ENCODE measurements around the gene PDE12. TPM values are rescaled to one million over a fixed set of nuclear protein-coding genes. Genes with fewer than 3 reads are reported as not detected.

Gene PDE12
- total and polyA plus RNA-seq, 7 donors, result 5.9 to 20.6 (median 16.3) TPM

DNA sequence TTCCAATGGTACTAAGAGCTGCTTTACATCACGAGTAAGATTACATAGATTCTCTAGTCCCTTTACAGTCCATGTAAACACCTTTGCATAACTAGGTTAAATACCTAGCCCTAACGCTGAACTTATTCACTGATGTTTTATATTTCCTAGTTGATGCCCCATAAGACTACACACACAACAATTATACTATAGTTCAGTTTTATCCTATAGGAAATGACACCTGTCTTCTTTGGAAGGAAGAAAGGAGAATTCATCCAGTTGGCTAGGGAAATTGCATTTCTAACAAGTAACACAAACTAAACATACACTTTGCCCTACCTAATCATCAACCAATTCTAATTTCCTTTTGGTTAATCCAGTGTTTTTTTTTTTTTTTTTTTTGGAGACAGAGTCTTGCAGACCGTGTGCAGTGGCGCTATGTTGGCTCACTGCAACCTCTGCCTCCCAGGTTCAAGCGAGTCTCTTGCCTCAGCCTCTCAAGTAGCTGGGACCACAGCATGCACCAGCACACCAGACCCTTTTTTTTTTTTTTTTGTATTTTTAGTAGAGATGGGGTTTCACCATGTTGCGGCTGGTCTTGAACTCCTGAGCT, 13.9 kb downstream of the PDE12 start:
- Histone ChIP-seq H3K4me1 (no peaks in the 10 kb centered on the region), H3K4me3 (no peak overlapping the region), H3K27ac (no peak overlapping the region), H3K36me3 (ENCODE audit: insufficient read depth in 1 of 2, low read depth in 1 of 2) (peaks cover 1 to 95% of the 10 kb centered on the region in 2 donors), H3K27me3 (ENCODE audit: insufficient read depth in 3 of 3, low read length in 2 of 3) (no peaks in the 10 kb centered on the region), H3K9me3 (no peaks in the 10 kb centered on the region)
- ATAC-seq (no peak), DNase-seq (no peak)
- TF ChIP-seq, protein P1, sequence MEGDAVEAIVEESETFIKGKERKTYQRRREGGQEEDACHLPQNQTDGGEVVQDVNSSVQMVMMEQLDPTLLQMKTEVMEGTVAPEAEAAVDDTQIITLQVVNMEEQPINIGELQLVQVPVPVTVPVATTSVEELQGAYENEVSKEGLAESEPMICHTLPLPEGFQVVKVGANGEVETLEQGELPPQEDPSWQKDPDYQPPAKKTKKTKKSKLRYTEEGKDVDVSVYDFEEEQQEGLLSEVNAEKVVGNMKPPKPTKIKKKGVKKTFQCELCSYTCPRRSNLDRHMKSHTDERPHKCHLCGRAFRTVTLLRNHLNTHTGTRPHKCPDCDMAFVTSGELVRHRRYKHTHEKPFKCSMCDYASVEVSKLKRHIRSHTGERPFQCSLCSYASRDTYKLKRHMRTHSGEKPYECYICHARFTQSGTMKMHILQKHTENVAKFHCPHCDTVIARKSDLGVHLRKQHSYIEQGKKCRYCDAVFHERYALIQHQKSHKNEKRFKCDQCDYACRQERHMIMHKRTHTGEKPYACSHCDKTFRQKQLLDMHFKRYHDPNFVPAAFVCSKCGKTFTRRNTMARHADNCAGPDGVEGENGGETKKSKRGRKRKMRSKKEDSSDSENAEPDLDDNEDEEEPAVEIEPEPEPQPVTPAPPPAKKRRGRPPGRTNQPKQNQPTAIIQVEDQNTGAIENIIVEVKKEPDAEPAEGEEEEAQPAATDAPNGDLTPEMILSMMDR (IDR thresholded peaks at IDR 0.05), result no peak
- 92 to 94% (median 93%) methylated on average over 5 of the region's 6 CpGs for WGBS, 3 donors
- intact Hi-C loops (cut with DNase I), result no loop called here

DNA sequence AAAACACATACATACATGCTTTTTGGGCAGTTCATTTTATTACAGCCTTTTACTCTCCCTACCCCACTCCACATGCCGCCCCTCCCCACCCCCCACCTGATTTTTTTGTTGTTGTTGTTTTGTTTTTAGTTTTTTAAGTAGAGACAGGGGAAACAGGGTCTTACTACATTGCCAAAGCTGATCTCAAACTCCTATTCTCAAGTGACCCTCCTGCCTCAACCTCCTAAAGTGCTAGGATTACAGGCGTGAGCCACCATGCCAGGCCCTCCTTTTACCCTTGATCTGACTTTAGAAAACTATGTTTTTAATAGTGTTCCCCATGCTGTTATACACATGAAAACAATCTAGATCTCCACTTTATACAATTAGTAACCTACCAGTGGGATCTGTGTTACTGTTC, 14.8 kb downstream of the PDE12 start:
- ATAC-seq, result no peak
- Histone ChIP-seq H3K27me3 (ENCODE audit: insufficient read depth in 3 of 3, low read length in 2 of 3) (no peaks in the 10 kb centered on the region), H3K36me3 (ENCODE audit: insufficient read depth in 1 of 2, low read depth in 1 of 2) (peaks cover 3 to 95% of the 10 kb centered on the region in 2 donors), H3K4me1 (no peaks in the 10 kb centered on the region), H3K9me3 (no peaks in the 10 kb centered on the region), H3K27ac (no peak overlapping the region), H3K4me3 (no peak overlapping the region)
- 96 to 98% (median 97%) methylated on average over 2 of the region's 2 CpGs for WGBS, 3 donors
- DNase-seq, result no peak
- TF ChIP-seq, protein P1 (IDR thresholded peaks at IDR 0.05), result no peak
- intact Hi-C loops (cut with DNase I), result no loop called here

GRCh38 chr3:57572096-57572495, 16.0 kb downstream of the PDE12 start:
- TF ChIP-seq, protein P1 (IDR thresholded peaks at IDR 0.05), result no peak
- Histone ChIP-seq H3K36me3 (ENCODE audit: insufficient read depth in 1 of 2, low read depth in 1 of 2) (peaks cover 3 to 94% of the 10 kb centered on the region in 2 donors), H3K4me3 (no peak overlapping the region), H3K27ac (no peak overlapping the region), H3K9me3 (no peaks in the 10 kb centered on the region), H3K4me1 (no peaks in the 10 kb centered on the region), H3K27me3 (ENCODE audit: insufficient read depth in 3 of 3, low read length in 2 of 3) (no peaks in the 10 kb centered on the region)
- DNase-seq (no peak), ATAC-seq (no peak)
- WGBS, 3 donors, result 69 to 75% (median 73%) methylated on average over 3 of the region's 3 CpGs
- intact Hi-C loops (cut with DNase I), result no loop called here

DNA sequence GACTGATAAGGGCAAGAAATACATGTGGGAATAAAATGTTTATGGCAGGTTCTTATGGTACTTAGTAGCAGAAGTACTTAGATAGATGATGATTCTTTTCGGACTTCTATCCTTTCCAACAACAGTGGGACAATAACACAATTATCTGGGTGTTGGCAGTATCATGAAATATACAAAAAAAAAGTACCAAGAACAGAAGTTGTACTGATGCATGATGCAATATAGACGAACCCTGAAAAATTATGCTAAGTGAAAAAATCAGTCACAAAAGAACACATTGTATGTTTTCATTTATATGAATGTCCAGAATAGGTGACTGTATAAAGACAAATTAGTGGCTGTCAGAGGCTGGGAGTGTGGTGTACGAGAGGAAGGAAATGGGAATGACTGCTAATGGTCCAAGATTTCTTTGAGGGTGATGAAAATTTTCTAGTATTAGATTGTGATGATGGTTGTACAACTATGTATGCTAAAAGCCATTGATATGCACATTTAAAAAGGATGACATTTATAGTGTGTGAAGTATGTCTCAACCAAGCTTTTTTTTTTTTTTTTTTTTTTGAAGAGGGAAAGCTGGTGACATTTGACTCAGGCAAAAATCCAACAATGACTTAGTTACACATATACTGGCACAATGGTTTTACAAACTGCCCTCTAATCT, 20.0 kb downstream of the PDE12 start:
- Histone ChIP-seq H3K4me3 (no peak overlapping the region), H3K9me3 (no peaks in the 10 kb centered on the region), H3K36me3 (ENCODE audit: insufficient read depth in 1 of 2, low read depth in 1 of 2) (peaks cover 3 to 97% of the 10 kb centered on the region in 2 donors), H3K4me1 (no peaks in the 10 kb centered on the region), H3K27ac (no peak overlapping the region), H3K27me3 (ENCODE audit: insufficient read depth in 3 of 3, low read length in 2 of 3) (no peaks in the 10 kb centered on the region)
- DNase-seq, result no peak
- WGBS, 3 donors, result 58 to 76% (median 59%) methylated on average over 3 of the region's 3 CpGs
- TF ChIP-seq, protein P1 (IDR thresholded peaks at IDR 0.05), result no peak
- intact Hi-C loops (cut with DNase I), result no loop called here
- peak in 1 of 4 donors; percentile 57 for ATAC-seq
